T follicular helper cell (primary cell): ENCODE data around the gene CCL22.
"Not testable (repeated sequence)": the region's sequence is repeated elsewhere in the genome, so short reads cannot be mapped to it uniquely, and the experiment has no call there.

Experiments used
- DNase-seq: peaks from one replicate; pipeline ENCODE4 v3.0.0-alpha.2; 2020; ENCODE audit warnings: low read depth
- total RNA-seq, 2 experiments: gene quantifications; one replicate each; lab custom pipeline; 2026; lab: John Stamatoyannopoulos, UW

CCL22 gene
- 0 to 0.35 reads per million in 2 experiments for total RNA-seq

GRCh38 chr16:57358527-57359095 lies at the start of gene CCL22:
Gene CCL22, plus strand, starts transcription at chr16:57358783. Its CDS starts 34 bp downstream, at chr16:57358817.
- DNase-seq: no peak

DNA sequence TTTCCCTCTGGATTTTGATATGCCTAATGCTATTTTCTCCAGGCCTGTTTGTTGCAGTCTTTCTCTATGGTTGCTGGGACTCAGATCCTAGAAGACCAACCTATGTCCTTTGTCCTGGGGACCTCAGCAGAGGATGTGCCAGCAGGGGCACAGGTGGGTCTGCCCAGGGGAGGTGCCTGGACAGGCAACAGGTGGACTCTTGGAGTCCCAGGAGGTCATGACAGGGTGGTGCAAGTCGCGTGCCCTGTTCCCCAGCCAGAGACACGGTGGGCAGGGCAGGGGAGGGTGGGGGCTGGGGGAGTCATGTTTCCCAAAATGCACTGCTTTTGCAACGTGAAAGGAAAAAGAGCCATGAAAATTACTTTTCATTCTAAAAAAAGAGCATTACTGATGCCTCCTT lies 47.8 kb upstream of the CCL22 start:
- DNase-seq: no peak

- no peak for DNase-seq
These were observed 45.1 kb upstream of the CCL22 start for GRCh38 chr16:57313509-57313908.

- no peak for DNase-seq
These were observed 44.3 kb upstream of the CCL22 start for GRCh38 chr16:57314161-57314785.

DNA sequence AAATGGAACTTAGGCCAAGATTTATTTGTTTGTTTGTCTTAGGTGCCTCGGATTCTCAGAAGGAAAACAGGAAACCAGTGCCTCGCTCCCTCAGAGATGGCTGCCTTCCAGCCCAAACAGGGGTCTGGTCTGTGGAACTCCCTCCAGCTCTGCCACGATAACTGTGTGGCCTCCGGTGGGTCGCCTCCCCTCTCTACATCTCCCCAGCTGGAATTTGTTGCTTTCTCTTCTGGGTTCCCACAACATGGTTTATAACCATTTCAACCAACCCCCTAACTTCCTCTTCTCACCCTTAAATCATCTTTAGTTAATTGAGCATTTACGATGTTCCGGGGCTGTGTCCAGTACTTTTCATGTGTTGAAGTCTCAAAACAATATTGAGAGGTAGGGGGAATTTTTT lies 43.2 kb upstream of the CCL22 start:
- no peak for DNase-seq

DNA sequence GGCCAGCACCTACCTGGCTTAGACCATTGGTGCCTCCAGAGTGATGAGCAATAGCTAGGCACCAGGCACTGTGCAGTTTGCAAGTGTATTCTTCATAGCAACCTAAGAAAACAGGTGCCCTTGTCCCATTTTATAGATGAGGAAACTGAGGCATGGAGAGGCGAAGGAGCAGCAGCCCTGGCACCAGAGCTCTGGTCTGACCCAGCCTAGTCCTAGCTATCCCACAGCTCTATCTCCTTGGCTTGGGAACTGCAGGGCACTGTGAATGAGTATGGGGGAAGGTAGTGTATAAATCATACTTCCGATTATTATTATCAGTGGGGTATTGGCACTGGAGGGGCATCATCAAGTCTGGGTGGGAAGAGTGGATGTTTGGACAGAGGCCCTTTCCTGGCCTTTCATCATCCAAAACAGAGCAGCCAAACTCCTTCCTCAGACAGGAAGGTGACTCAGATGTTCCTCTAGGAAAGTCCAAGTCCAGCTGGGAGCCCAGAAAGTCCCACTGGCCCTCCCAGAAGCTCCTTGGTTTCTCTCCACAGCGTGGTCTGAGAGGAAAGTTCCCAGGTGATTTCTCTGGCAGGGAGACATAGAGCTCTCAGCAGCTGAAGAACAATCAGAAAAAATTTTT lies 42.1 kb upstream of the CCL22 start:
- DNase-seq: no peak

DNA sequence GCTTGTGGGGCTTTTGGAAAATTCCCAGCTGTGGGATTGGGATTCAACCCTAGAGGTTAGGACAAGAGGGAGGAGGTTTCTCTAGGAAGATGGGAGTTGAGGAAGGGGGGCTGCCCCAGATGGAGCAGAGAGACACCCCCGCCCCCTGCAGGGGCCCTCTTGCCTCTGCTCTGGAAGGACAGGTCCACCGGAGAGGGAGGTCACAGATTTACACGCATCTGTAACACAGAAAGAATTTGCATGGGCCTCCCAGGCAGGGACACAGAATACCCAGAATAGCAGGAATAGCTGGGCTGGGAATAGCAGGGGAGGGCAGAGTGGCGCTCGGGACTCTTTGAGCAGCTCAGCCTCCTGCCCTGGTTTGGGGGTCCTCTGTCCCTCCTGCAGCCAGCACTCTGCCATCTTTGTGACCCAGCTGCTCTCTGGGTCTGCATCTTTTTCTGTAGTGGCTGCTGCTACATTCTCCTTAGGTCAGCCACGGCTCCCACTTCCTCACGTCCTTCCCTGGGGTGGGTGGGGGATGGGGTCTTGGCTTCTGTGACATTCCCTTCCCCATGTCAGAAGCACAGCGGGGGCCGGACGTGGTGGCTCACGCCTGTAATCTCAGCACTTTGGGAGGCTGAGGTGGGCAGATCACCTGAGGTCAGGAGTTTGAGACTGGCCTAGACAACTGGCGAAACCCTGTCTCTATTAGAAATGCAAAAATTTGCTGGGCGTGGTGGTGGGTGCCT lies 40.2 kb upstream of the CCL22 start:
- DNase-seq: no peak

- no peak for DNase-seq
These were observed 38.9 kb upstream of the CCL22 start for GRCh38 chr16:57319646-57320045.

DNA sequence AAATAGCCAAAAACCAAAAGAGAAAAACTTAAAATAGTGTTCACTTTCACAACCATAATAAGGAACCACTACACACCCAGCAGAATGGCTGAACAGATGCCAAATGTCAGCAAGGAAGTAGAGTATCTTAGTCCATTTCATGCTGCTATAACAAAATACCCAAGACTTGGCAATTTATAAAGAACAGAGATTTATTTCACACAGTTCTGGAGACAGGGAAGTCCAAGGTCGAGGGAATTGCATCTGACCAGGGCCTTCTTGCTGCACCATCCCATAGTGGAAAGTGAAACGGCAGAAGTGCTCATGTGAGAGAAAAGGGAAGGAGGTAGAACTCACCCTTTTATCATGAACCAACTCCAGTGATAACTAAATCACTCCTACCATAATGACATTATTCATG lies 33.8 kb upstream of the CCL22 start:
- no peak for DNase-seq

DNA sequence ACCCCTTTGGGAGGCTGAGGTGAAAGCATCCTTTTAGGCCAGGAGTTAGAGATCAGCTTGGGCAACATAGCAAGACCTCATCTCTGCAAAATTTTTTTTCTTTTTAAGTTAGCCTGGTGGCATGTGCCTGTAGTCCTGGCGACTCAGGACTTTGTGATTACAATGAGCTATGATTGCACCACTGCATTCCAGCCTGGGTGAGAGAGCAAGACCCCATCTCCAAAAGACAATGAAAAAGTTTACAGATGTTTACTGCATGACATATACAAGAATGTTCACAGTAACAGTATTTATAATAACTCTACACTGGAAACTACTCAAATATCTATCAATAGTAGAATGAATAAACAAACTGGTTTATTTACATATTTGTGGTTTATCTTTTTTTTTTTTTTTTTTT lies 33.1 kb upstream of the CCL22 start:
- no peak for DNase-seq

- DNase-seq: no peak
These were observed 28.8 kb upstream of the CCL22 start for GRCh38 chr16:57329718-57330327.

- no peak for DNase-seq
These were observed 27.2 kb upstream of the CCL22 start for GRCh38 chr16:57331355-57331754.

DNA sequence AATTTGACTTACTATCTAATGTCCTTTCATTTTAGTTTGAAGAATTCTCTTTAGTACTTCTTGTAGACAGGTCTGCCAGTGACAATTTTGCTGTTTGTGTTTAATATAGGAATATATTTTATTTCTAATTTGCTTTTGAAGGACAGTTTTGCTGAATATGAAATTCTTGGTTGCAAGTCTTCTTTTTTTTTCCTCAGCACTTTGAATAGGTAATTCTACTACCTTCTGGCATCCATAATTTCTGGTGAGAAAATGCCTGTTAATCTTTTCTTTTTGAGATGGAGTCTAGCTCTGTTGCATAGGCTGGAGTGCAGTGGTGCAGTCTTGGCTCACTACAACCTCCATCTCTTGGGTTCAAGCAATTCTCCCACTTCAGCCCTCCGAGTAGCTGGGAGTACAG lies 25.2 kb upstream of the CCL22 start:
- no peak for DNase-seq

DNA sequence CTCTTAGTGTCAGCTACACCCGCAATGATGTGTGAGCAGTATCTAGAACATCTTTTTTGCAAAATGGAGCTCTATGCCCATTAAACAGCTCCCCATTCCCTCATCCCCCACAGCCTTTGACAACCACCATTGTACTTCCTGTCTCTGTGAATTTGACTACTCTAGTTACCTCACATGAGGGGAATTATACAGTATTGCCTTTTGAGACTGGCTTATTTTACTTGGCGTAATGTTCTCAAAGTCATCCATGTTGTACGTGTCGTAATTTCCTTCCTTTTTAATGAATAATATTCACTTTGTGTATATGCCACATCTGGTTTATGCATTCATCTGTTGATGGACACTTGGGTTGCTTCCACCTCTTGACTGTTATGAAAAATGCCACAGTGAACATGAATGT lies 23.2 kb upstream of the CCL22 start:
- DNase-seq: no peak

GRCh38 chr16:57341062-57341440 lies 17.5 kb upstream of the CCL22 start:
- no peak for DNase-seq

GRCh38 chr16:57341441-57342303 lies 16.9 kb upstream of the CCL22 start:
- DNase-seq: no peak

- DNase-seq: not testable (repeated sequence)
These were observed 16.0 kb upstream of the CCL22 start for GRCh38 chr16:57342606-57343005.

DNA sequence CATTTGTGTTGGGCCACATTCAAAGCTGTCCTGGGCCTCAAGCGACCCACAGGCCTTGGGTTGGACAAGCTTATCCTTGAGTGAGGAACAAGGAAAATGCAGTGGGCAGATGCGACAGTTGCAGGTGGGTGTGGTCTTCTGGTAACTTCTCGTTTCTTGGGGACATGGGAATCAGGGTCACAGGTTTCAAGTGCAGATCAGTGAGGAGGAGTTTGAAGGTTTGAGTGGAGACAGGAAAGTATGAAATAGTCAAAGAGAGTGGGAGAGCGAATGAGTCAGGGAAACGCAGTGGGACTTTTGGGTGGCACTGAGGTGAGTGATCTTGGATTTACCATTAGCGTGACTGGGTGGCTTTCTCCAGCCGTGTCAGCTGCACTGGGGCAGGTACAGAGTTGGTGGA lies 15.4 kb upstream of the CCL22 start:
- no peak for DNase-seq

GRCh38 chr16:57344094-57344493 lies 14.5 kb upstream of the CCL22 start:
- not testable (repeated sequence) for DNase-seq

- no peak for DNase-seq
These were observed 13.6 kb upstream of the CCL22 start for GRCh38 chr16:57345021-57345420.

DNA sequence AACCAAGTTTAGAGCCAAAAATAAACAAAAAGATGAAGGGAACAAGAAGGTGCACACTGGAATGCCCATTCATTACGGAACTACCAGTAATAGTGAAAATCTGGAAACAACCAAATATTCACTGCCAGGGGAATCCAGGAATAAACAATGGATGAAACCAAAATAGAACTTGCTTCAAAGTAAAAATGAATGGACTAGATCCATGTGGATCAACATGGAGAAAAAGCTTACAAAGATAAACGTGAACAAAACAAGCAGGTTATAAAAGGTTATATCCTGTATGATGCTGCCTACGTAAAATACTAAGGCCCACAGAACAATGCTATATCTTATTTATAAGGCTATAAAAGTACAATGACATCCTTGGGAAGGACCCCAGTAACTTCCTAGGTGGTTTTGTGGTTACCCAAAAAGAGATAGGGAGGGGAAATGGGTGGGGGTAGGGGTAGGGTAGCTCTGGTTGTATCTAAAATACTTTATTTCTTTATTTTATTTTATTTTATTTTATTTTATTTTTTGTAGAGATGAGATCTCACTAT lies 12.8 kb upstream of the CCL22 start:
- no peak for DNase-seq
